HG03575 (cell line): ENCODE results near the gene SAG.
"Not testable (repeated sequence)": the region's sequence is repeated elsewhere in the genome, so short reads cannot be mapped to it uniquely, and the experiment has no call there.

ENCODE experiments used
- ATAC-seq: cut with Tn5 transposase; IDR thresholded peaks from one replicate; pipeline ENCODE4 v1.9.1; 2021; ENCODE audit not compliant: unreplicated experiment, insufficient number of reproducible peaks, low FRiP score; ENCODE audit errors: extremely low read depth

SAG gene

DNA sequence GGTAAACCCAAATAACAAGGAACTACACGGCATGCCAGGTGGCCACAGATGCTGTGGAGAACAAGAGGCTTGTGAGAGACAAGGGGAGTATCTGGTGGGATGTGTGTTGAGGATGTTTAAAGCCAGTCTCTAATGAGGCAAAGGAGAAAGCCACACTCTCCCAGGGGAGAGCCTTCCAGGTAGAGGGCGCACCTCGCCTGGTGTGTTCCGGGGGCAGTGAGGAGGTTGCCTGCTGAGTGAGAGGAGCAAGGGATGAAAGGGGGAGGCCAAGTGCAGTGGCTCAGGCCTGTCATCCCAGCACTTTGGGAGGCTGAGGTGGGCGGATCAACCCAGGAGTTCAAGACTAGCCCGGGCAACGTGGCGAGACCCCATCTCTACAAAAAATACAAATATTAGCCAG, 16.2 kb downstream of the SAG start:
- ATAC-seq, result no peak

GRCh38 chr2:233325256-233325655, 17.6 kb downstream of the SAG start:
- ATAC-seq, result no peak

DNA sequence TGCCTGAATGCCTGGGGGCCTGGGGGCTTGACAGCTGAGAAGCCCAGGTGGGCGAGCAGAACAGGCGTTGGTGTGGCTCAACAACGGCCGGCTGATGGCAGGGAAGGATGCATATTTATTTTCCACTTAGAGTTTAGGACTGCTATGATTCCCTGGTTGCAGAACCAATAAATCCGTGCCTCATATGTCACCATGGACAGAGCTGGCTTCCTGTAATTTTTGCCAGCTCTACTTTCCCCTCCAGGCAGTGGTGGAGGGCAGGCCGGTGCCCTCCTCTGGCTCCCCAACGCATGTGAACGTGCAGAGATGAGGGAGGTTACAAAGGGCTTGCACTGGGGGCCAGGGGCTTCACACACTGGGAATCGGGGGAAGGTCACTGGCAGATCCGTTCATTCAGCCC, 18.2 kb downstream of the SAG start:
- no peak for ATAC-seq

DNA sequence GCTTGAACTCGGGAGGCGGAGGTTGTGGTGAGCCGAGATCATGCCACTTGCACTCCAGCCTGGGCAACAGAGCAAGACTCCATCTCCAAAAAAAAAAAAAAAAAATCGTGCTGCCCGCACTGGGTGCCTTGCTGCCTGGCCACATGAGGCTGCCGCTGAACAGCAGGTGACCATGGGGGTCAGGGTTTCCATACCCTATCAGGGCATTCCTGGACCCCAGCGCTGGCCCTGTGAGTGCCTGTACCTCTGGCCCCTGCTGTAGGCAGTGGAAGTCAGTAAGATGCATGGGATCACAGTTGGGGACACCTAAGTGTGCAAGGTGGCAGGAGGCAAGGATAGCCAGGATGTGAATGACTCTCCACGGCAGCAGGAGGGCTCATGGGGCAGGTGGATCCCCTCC, 18.9 kb downstream of the SAG start:
- no peak for ATAC-seq

GRCh38 chr2:233328922-233329321, 21.3 kb downstream of the SAG start:
- no peak for ATAC-seq

DNA sequence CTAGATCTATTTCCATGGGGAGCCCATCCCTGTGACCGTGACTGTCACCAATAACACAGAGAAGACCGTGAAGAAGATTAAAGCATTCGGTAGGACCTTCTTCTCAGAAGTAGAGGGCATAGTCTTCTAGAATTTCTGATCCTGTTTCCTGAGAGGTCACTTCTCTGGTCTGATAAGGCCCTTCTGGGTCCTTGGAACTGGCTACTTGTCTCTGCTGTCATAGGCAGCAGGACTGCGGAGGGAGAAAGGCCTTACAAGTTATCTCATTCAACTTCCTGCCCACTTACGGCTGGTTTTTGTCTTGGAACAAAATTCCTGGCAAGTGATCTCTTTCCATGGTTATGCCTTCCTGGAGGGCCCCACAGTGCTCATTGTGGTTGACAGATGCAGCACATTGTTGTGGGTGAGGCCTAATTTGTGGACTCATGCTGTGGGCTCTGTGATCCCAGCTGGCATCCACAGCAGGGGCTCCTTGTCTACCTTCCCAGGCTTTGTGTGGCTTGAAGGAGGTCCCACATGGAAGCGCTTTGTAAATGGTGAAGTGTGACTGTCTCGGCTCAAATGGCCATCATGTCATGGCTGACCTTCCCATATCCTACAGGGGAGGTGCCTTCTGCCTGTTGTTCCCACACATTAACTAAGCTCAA, 22.0 kb downstream of the SAG start:
- no peak for ATAC-seq

DNA sequence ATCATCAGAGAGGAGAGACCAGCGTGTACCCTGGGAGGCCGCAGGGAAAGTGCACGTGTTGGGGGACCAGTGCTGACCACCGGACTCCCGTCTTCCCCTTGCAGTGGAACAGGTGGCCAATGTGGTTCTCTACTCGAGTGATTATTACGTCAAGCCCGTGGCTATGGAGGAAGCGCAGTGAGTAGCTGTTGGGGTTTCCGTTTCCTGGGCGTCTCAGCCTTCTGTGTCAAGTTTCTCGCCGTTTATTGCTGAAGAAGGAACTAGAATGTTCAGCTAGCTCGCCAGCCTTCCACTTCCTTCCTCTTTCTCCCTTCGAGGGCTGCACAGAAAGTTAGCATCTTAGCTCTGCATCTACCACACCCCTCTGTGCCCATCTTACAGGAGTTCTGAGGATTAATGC, 23.9 kb downstream of the SAG start:
- ATAC-seq, result peak; percentile 59

- no peak for ATAC-seq
Observed at GRCh38 chr2:233332125-233332524, 24.5 kb downstream of the SAG start.

GRCh38 chr2:233334915-233335314, 27.3 kb downstream of the SAG start:
- ATAC-seq, result no peak

DNA sequence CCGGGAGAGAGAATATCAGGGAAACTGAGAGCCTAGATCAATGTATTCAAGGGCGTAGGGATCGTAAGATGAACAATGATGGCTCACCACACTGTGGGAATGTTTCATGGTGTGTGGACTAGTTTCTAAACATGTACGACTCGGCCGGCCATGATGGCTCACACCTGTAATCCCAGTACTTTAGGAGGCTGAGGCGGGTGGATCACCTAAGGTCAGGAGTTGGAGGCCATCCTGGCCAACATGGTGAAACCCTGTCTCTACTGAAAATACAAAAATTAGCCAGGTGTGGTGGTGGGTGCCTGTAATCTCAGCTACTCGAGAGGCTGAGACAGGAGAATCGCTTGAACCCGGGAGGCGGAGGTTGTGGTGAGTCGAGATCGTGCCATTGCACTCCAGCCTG, 28.5 kb downstream of the SAG start:
- not testable (repeated sequence) for ATAC-seq

- no peak for ATAC-seq
Observed at GRCh38 chr2:233336541-233336940, 28.9 kb downstream of the SAG start.

DNA sequence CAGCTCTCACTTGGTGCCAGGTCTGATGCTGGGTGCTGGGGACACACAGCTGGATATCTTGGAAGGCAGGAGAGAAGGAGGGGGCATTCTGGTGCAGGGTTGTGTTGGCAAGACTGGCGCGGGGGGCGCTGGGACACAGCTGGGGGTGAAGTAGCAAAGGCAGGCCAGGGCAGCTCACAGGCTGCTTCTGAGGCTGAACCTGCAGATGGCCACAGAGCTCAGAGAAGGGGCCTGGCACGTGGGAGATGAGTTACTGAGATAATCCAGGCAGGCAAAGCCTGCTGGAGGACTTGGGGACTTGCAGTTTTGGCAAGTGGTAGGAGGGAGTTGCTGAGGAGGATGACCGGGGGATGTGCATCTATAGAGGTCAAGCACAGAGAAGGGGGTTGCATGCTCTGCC, 30.4 kb downstream of the SAG start:
- ATAC-seq, result no peak

GRCh38 chr2:233338812-233339368, 31.3 kb downstream of the SAG start:
- no peak for ATAC-seq

- no peak for ATAC-seq
Observed at GRCh38 chr2:233339427-233339826, 31.8 kb downstream of the SAG start.

DNA sequence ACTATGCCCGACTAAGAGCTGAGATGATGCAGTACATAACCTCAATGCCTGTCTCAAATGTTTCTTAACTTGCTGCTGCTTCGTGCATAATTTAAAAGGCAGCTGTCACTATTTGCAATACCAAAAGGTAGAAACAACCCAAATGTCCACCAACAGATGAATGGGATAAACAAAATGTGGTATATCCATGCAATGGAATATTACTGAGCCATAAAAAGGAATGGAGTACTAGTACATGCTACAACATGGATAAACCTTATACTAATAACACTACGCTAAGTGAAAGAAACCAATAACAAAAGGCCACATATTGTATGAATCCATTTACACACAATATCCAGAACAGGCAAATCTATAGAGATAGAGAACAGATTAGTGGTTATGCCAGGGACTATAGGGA, 33.7 kb downstream of the SAG start:
- ATAC-seq, result no peak

DNA sequence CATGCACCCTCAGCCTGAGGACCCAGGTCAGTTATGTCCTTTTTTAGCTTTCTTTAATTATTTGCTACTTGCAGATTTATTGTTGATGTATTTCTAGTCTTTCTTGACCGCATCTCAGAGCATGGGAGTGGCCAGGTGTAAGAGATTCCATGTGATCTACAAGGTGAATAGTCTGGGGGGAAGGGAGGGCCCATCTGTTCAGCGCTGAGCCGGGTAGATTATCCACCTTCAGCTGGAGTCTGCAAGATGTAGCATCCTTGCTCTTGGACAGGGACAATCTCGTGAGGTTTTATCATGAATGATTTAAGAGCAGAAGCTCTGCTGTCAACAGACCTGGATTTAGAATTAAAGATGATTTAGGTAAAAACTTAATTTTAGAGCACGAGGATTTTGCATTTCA, 34.7 kb downstream of the SAG start:
- ATAC-seq, result no peak

DNA sequence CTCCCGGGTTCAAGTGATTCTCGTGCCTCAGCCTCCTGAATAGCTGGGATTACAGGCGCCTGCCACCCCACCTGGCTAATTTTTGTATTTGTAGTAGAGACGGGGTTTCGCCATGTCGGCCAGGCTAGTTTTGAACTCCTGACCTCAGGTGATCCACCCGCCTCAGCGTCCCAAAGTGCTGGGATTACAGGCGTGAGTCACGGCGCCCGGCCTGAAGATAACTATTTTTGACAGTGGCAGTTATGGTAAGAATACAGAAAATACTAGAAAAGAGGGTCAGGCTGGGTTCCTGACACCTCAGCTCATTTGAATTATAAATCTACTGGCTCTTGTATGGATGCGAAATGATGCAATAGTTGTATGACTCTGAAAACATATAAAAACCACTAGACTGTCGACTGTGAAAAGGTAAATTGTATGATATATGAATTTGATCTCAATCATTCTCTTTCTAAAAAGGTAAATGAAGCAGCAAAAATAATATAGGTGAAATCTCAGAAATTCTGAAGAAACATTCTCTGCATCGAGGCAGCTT, 35.6 kb downstream of the SAG start:
- no peak for ATAC-seq

DNA sequence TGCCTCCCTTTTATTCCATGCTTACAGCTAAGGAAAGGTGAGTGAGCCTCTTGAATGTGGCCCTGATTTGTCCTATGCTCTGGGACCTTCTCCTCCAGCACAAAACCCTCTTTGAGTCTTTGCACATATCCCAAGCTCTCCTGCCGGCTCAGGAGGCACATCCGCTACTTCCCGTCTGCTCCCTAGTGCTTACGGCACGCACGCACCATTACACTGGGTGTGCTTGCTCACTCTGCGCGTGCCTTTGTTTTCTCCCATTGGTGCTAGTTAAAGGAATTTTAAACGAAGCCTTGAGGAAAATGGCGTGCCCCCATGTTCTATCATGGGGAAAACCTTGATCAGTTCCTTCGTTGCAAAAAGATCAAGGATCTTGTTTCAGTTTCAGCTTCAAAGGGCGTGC, 38.8 kb downstream of the SAG start:
- ATAC-seq, result no peak

GRCh38 chr2:233346930-233347329, 39.3 kb downstream of the SAG start:
- ATAC-seq, result no peak

- no peak for ATAC-seq
Observed at GRCh38 chr2:233349005-233349998, 41.7 kb downstream of the SAG start.
